Mononuclear cell (primary cell): ENCODE data around the gene PRKACG. TPM values are rescaled to one million over a fixed set of nuclear protein-coding genes. Genes with fewer than 3 reads are reported as not detected.

Experiments used
- H3K27me3 ChIP-seq: 2 replicates; pipeline ENCODE4 v1.6.0; 2011; ENCODE audit warnings: low read length, control low read depth; ENCODE audit not compliant: insufficient read depth
- H3K4me1 ChIP-seq: 2 replicates; pipeline ENCODE4 v1.5.1; 2011; ENCODE audit warnings: mild to moderate bottlenecking, low read length, control low read depth; ENCODE audit not compliant: insufficient read depth
- H3K4me3 ChIP-seq: 2 replicates; pipeline ENCODE4 v1.5.1; 2011; ENCODE audit warnings: mild to moderate bottlenecking, low read length, moderate library complexity
- H3K9me3 ChIP-seq: 2 replicates; pipeline ENCODE4 v1.5.1; 2011; ENCODE audit warnings: low read depth, mild to moderate bottlenecking, control low read depth, low read length
- total RNA-seq: library from RNA; depleted of rRNA; stranded (reverse); fragments of >200 nt; gene quantifications from one replicate; pipeline ENCODE4 v1.2.3, GENCODE V29; 2012

PRKACG gene
- total RNA-seq, 1 donor: not detected

- Histone ChIP-seq H3K4me1 (peaks cover 15% of the 10 kb centered on the region), H3K9me3 (no peaks in the 10 kb centered on the region), H3K27me3 (no peaks in the 10 kb centered on the region), H3K4me3 (peak within 1 kb of the TSS; percentile 77)
These were observed 21.8 kb upstream of the PRKACG start, which contains the start of gene FXN for GRCh38 chr9:69035438-69036308. Gene FXN (plus strand): TSS chr9:69035752. CDS start chr9:69035783, 31 bp downstream.

DNA sequence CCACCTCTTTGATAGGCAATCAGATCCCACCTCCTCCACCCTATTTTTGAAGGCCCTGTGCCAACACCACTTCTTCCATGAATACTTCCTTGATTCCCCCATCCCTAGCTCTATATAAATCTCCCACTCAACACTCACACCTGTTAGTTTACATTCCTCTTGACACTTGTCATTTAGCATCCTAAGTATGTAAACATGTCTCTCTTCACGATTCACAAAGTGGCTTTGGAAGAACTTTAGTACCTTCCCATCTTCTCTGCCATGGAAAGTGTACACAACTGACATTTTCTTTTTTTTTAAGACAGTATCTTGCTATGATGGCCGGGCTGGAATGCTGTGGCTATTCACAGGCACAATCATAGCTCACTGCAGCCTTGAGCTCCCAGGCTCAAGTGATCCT lies 20.2 kb upstream of the PRKACG start:
- H3K4me3 ChIP-seq: no peak overlapping the region

GRCh38 chr9:69030851-69031645 lies 17.1 kb upstream of the PRKACG start:
- peaks cover 27% of the 10 kb centered on the region for H3K4me1 ChIP-seq
- no peaks in the 10 kb centered on the region for H3K9me3 ChIP-seq
- H3K4me3 ChIP-seq: no peak overlapping the region
- no peaks in the 10 kb centered on the region for H3K27me3 ChIP-seq

More for the DNA sequence above, 20.2 kb upstream of the PRKACG start:
- peaks cover 18% of the 10 kb centered on the region for H3K4me1 ChIP-seq
- no peaks in the 10 kb centered on the region for H3K9me3 ChIP-seq
- H3K27me3 ChIP-seq: no peaks in the 10 kb centered on the region

- Histone ChIP-seq H3K4me1 (peaks cover 22% of the 10 kb centered on the region), H3K4me3 (no peak overlapping the region), H3K27me3 (no peaks in the 10 kb centered on the region), H3K9me3 (no peaks in the 10 kb centered on the region)
These were observed 15.6 kb upstream of the PRKACG start for GRCh38 chr9:69029535-69029934.

- H3K4me1 ChIP-seq: peaks cover 22% of the 10 kb centered on the region
- no peaks in the 10 kb centered on the region for H3K27me3 ChIP-seq
- H3K9me3 ChIP-seq: no peaks in the 10 kb centered on the region
- no peak overlapping the region for H3K4me3 ChIP-seq
These were observed 14.8 kb upstream of the PRKACG start for GRCh38 chr9:69028754-69029153.

GRCh38 chr9:69027355-69028097 lies 13.6 kb upstream of the PRKACG start:
- Histone ChIP-seq H3K4me3 (no peak overlapping the region), H3K4me1 (peaks cover 22% of the 10 kb centered on the region), H3K9me3 (no peaks in the 10 kb centered on the region), H3K27me3 (no peaks in the 10 kb centered on the region)

DNA sequence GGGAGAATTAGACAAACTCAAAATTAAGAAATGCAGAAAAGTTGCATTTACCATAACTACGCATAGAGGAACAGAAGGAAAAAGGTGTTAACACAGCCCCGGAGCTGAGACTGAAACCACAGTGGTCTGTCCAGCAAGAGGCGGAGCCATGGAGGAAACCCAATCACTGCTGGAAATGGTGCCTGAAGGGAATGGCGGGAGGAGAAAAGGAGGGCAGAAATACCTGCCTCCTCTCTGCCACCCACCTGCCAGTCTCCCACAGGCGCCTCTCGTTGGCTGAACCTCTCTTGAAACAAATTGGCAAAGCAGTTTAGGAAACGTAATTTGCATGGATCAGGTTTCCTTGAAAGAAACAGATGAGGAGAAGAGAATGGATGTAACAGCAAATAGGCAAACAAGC lies 9.7 kb upstream of the PRKACG start:
- H3K4me3 ChIP-seq: no peak overlapping the region
- H3K27me3 ChIP-seq: no peaks in the 10 kb centered on the region
- no peaks in the 10 kb centered on the region for H3K9me3 ChIP-seq
- H3K4me1 ChIP-seq: peaks cover 33% of the 10 kb centered on the region

GRCh38 chr9:69020301-69021145 lies 6.6 kb upstream of the PRKACG start:
- Histone ChIP-seq H3K4me3 (no peak overlapping the region), H3K27me3 (no peaks in the 10 kb centered on the region), H3K9me3 (no peaks in the 10 kb centered on the region), H3K4me1 (peaks cover 17% of the 10 kb centered on the region)

DNA sequence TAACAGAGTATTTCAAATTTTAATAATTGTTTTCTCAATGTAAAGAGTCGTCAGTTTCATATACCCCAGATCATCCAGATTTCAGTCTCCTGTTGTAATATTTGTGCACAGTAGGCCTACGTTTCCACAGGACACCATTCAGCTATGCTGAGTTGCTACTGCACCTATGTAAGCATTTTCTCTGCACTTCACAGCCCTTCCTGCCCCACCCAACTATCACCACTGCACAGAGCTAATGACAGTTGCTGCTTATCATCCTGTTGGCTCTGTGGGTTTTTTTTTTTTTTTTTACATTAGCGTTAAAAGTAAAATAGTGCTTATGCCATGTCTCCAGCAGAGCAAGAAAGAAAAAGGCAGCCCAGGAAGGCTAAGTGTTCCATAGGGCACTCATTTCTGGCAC lies 5.9 kb upstream of the PRKACG start:
- Histone ChIP-seq H3K9me3 (no peaks in the 10 kb centered on the region), H3K27me3 (no peaks in the 10 kb centered on the region), H3K4me1 (peaks cover 17% of the 10 kb centered on the region), H3K4me3 (no peak overlapping the region)

GRCh38 chr9:69018737-69019136 lies 4.8 kb upstream of the PRKACG start:
- no peak overlapping the region for H3K4me3 ChIP-seq
- H3K4me1 ChIP-seq: peaks cover 17% of the 10 kb centered on the region
- H3K9me3 ChIP-seq: no peaks in the 10 kb centered on the region
- no peaks in the 10 kb centered on the region for H3K27me3 ChIP-seq

- no peaks in the 10 kb centered on the region for H3K27me3 ChIP-seq
- H3K4me1 ChIP-seq: peaks cover 28% of the 10 kb centered on the region
- H3K9me3 ChIP-seq: no peaks in the 10 kb centered on the region
- no peak overlapping the region for H3K4me3 ChIP-seq
These were observed 2.5 kb upstream of the PRKACG start for GRCh38 chr9:69016191-69017096.

- Histone ChIP-seq H3K4me3 (no peak overlapping the region), H3K4me1 (peaks cover 11% of the 10 kb centered on the region), H3K27me3 (no peaks in the 10 kb centered on the region), H3K9me3 (no peaks in the 10 kb centered on the region)
These were observed 558 bp downstream of the PRKACG start for GRCh38 chr9:69013382-69013727.

- no peaks in the 10 kb centered on the region for H3K27me3 ChIP-seq
- peaks cover 11% of the 10 kb centered on the region for H3K4me1 ChIP-seq
- H3K4me3 ChIP-seq: no peak overlapping the region
- no peaks in the 10 kb centered on the region for H3K9me3 ChIP-seq
These were observed 1.1 kb downstream of the PRKACG start for GRCh38 chr9:69012696-69013381.
